Suppressor macrophage treated with lipopolysaccharide for 1 hour (primary cell): Measurements from ENCODE around the gene DTNBP1.

Source experiments
- DNase-seq, 3 donors: peaks; one replicate each; pipeline ENCODE4 v3.0.0-alpha.2; 2020 to 2022

DTNBP1 gene

DNA sequence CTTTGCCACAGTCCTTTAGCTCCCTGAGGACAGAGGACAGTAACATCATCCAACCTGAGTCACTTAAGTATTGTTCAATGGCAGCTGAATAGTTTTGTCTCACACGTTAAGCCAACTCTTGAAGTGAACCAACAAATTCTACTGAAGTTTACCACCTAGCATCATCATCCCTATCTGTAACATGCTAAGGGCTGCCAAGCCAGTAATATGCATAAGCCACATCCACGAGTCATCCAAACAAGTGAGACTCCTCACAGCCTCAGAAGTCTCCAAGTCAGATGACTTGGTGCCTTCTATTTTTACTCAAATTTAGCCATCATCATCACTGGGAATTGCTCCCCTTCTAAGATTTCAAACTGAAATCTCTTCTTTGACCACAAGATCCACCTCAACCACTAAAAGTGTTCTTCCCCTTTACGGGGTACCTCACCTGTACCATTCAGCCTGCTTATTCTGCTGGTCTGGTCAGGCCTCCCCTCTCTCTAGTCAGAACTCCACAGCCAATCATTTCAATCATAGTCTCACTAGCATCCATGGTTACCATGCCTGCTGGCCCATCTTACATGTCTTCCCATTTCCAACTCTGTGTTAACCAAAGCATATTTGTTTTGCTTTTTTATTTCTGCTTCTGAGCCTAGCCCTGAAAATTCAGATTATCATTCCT is 73.7 kb downstream of the DTNBP1 start:
- peak in 2 of 3 donors; percentile 35 to 39 for DNase-seq

DNA sequence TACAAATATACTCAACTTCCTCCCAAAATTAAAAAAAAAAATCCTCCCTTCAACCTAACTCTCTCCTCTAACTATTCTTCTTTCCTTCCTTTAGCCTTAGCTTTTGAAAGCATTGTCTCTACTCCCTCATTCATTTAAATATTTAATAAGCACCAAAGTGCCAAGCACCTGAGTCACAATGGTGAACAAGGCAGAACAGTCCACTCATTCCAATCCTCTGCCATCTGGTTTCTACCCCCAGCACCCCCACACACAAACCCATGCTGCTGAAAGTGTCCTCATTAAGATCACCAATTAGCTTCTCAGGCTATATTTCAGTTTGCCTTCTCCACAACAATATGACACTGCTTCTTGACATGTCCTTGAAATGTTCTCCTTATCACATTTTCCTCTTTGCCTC is 76.3 kb downstream of the DTNBP1 start:
- no peak for DNase-seq

DNA sequence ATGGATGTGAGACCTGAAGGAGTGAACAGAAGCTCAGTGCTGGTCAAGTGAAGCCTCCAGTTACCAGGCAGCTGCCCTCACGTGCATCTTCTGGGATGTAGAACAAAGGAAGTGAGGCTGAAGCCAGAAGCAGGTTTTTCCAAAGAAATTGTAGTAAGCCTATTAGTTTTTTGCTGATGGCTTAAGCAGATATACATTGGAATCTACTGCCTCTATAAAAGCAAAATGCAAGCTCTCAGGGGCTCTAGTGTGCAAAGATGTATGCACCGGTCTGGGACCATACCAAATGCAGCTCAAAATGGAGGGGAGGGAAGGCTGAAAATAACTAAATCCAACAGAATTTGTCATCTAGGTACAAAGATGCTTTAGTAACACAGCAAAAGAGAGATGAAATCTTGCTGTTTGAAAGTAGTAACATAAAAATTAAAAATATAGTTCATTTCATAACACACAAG is 77.0 kb downstream of the DTNBP1 start:
- DNase-seq = no peak

- no peak for DNase-seq
Observed at GRCh38 chr6:15582499-15582898, 80.3 kb downstream of the DTNBP1 start.

DNA sequence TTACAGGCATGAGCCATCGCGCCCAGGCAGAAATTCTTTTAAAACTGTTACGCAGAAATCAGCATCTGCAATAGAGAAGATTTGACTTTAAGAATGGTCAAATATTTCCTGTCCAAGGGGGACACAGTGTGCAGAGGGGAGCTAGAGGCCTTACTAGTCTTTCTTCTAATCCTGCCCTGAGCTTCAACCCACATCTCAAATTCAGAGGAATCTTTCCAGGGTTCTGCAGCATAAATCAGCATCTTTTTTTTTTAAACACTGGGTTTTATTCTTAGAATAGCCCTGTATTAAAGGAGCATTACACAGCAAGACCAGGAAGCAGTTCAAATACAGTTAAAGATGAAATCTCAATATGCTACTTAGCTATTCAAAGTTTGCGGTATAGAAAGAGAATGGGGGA is 81.1 kb downstream of the DTNBP1 start:
- DNase-seq = no peak

DNA sequence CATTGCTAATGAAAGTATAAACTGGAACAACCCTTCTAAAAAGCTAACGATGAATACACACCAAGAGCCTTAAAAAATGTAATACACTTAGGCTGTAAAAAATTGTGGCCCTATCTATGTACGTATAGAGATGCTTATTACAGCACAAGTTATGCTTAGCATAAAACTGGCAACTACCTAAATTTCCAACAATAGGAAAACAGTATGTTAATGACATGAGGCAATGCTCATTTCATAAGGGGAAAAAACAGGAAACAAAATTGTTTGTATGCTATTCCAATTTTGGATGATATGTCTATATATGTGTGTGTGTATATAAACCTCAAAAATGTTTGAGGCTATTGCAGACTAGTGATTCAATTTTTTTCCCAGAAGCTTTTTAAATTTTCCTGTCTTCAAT is 82.5 kb downstream of the DTNBP1 start:
- peak; percentile 55 to 86 (median 83) for DNase-seq

GRCh38 chr6:15578716-15579391 is 84.0 kb downstream of the DTNBP1 start:
- no peak for DNase-seq

GRCh38 chr6:15577550-15578171 is 85.2 kb downstream of the DTNBP1 start:
- DNase-seq = no peak

DNA sequence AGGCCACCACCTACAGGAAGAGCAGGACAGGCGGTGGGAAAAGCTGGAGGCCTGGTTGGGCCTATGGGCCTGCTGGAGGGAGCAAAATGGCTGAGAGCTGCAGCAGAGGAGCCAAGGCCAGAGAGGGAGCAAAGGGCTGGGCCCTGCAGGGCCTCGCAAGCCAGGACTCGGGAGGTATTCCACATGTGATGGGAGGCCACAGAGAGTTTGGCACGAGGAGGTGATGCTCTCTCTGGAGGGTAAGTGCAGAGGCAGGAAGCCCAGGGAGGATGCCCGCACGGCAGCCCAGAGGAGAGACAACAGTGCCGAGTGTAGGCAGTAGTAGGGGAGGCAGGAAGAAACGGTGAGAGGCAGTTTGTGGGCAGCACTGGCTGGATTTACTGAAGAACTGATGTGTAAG is 85.7 kb downstream of the DTNBP1 start:
- no peak for DNase-seq

DNA sequence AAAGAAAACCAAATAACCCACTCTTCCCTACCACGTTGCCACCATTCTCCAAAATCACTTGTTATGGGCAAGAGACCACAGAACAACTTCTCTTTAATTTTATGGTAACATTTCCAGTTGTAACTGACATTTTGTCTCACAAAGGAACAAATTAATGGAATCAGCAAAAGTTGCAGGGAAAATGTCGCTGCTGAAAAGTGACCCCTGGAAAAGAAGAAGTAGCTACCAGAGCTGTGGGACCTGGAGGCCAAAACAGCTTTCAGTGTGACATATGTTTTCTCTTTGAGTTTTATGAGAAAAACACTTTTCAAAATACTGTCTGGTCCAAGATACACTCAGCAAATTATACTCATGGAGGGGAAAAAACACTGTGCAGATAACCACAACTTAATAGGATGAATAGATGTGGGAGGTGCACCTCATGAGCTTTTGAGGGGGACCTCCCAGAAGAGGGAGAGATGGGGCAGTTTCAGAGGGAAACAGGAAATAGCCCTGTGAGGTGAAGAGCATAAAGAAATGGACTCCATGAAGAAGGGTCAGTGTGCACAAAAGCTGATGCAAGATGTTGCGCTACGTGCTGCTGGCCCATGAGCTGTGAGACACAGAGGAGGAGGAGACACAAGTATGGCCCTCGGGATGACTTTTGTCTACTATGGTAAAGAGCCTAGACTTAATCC is 87.3 kb downstream of the DTNBP1 start:
- peak; percentile 35 to 41 (median 41) for DNase-seq

DNA sequence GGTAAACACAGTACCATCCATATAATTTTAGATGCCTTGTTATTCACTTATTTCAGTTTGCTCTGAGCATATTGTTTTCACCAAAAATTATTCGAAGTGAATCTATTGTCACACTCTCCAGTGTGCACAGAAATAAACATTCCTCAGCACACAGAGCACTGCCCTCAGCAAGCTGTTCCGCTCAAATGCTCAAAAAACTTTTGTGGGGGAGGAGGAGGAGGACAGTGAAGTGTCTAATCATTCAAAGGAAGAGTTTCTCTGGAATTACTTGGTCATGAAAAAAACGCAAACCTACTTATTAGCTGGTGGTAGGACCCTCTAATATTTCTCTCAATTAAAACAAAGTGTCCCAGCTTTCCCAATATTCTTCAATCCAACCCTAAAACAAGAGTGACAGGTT is 88.3 kb downstream of the DTNBP1 start:
- no peak for DNase-seq

DNA sequence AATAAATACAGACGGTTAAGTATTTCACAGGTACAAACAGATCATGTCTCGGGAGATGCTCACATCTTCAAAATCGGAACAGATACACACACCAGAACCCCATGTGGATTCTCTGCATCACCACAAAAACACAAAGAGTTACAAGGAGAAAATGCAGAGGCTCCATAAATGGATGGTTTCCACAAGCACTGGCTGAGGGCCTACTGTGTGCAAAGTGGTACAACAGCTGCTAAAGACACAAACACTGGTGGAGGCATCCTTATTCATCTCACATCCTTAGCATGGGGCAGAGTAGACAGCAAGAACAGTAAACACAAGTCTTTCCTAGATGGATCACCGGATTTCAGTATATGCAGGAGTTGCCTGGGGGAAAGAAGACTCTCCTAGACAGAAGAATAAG is 88.8 kb downstream of the DTNBP1 start:
- no peak for DNase-seq

DNA sequence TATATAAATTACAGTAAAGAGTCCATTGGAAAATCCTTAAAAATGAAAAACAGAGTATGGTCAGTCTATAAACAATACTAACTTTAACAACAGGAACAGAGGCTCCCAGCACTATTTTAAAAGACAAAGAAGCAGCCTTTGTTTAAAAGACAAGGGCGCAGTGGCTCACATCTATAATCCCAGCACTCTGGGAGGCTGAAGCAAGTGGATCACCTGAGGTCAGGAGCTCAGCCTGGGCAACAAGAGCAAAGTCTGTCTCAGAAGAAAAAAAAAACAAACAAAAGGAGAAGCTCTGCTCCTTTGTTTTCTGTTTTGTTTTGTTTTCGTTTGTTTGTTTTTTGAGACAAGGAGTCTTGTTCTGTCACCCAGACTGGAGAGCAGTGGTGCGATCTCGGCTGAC is 89.4 kb downstream of the DTNBP1 start:
- DNase-seq = no peak

GRCh38 chr6:15572296-15573016 is 90.4 kb downstream of the DTNBP1 start:
- no peak for DNase-seq

GRCh38 chr6:15570171-15570570 is 92.7 kb downstream of the DTNBP1 start:
- DNase-seq = no peak

GRCh38 chr6:15569035-15569995 is 93.5 kb downstream of the DTNBP1 start:
- no peak for DNase-seq

GRCh38 chr6:15562977-15563376 is 99.9 kb downstream of the DTNBP1 start:
- DNase-seq = no peak

- no peak for DNase-seq
Observed at GRCh38 chr6:15561447-15562199, 101.2 kb downstream of the DTNBP1 start.

DNA sequence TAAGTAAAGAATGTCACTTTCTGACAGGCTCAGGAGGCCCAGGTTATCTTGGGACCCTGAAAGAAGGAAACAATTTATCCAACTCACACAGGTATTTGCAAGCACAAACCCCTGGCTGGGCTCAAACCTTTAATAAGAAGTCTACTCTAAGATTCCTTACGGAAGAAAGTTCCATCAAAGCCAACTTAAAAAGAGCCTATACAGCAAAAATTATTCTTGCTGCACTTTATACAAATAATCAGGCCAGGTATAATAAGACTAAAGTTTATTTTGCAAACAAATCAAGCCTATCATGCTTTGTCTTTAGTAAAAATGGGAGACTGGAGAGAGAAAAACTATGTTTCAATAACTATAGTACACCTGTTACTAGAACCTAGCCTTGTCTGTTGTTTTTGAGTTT is 102.1 kb downstream of the DTNBP1 start:
- no peak for DNase-seq

DNA sequence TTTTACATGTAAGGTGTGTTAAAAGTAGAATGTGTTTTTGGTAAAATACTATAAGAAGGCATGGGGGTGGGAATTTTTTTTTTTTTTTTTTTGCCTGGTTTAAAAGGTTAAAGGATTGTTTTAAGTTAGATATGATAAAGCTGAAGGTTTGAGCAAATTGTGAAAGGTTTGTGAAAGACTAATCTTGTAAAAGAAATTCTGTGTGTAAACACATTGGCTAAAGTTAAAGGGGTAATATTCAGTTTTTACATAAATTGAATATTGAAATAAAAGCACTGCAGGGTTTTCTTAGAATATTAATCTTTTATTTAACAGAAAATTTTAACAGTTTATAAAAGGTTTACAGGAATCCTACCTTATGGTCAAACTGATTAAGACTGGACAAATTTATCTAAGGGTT is 105.7 kb downstream of the DTNBP1 start:
- no peak for DNase-seq

- DNase-seq = no peak
Observed at GRCh38 chr6:15556711-15557110, 106.1 kb downstream of the DTNBP1 start.
